CD4-positive, CD25-positive, alpha-beta regulatory T cell (primary cell): Measurements from ENCODE around the gene CCDC182. TPM values are rescaled to one million over a fixed set of nuclear protein-coding genes. Genes with fewer than 3 reads are reported as not detected.

Experiments
- ATAC-seq, 2 donors: fragments of 150-1000 bp; cut with Tn5 transposase; one replicate each; pipeline ENCODE4 v1.10.0; 2021; ENCODE audit warnings: low read depth in 2 of 2, moderate number of reproducible peaks in 2 of 2, moderate library complexity in 1 of 2
- DNase-seq, 3 donors: peaks; one replicate each; pipeline versions ENCODE4 v3.0.0 to v3.0.0-alpha.2; 2012 to 2022; ENCODE audit warnings: mixed read lengths in 1 of 3
- H3K27ac ChIP-seq: one replicate; pipeline ENCODE4 v1.7.0; 2013; ENCODE audit warnings: mild to moderate bottlenecking, low read length; ENCODE audit not compliant: insufficient read depth, poor library complexity, severe bottlenecking
- H3K27me3 ChIP-seq: one replicate; pipeline ENCODE4 v1.7.0; 2013; ENCODE audit warnings: low read length; ENCODE audit not compliant: control insufficient read depth, insufficient read depth
- H3K36me3 ChIP-seq: one replicate; pipeline ENCODE4 v1.7.0; 2013; ENCODE audit warnings: mild to moderate bottlenecking, low read length, moderate library complexity; ENCODE audit not compliant: control insufficient read depth, insufficient read depth
- H3K4me1 ChIP-seq: 2 replicates; pipeline ENCODE4 v1.7.0; 2013; ENCODE audit warnings: mild to moderate bottlenecking, low read length; ENCODE audit not compliant: insufficient read depth, control insufficient read depth, poor library complexity, severe bottlenecking
- H3K4me3 ChIP-seq: one replicate; pipeline ENCODE4 v1.7.0; 2013; ENCODE audit warnings: low read depth, mild to moderate bottlenecking, low read length, moderate library complexity
- H3K9me3 ChIP-seq, 2 experiments: 1 replicate in 1 of 2; 2 replicates in 1 of 2; pipeline ENCODE4 v1.7.0; 2013; ENCODE audit warnings: low read length in 2 of 2, mild to moderate bottlenecking in 1 of 2, moderate library complexity in 1 of 2; ENCODE audit not compliant: control insufficient read depth in 2 of 2
- H3K27ac Mint-ChIP-seq, 3 donors: one replicate each; pipeline ENCODE4 v1.8.0; 2020 to 2022; ENCODE audit warnings: mild to moderate bottlenecking in 3 of 3, mixed read lengths in 3 of 3, moderate library complexity in 2 of 3
- H3K27me3 Mint-ChIP-seq: one replicate; pipeline ENCODE4 v1.8.0; 2022; ENCODE audit warnings: mild to moderate bottlenecking, mixed read lengths
- H3K36me3 Mint-ChIP-seq: one replicate; pipeline ENCODE4 v1.8.0; 2020; ENCODE audit warnings: mixed read lengths
- H3K4me1 Mint-ChIP-seq, 4 donors: one replicate each; pipeline ENCODE4 v1.8.0; 2020 to 2022; ENCODE audit warnings: mixed read lengths in 4 of 4, mild to moderate bottlenecking in 1 of 4
- H3K4me3 Mint-ChIP-seq, 4 donors: one replicate each; pipeline ENCODE4 v1.8.0; 2020 to 2022; ENCODE audit warnings: mild to moderate bottlenecking in 4 of 4, mixed read lengths in 4 of 4, moderate library complexity in 3 of 4
- H3K9me3 Mint-ChIP-seq, 7 donors: one replicate each; pipeline ENCODE4 v1.8.0; 2020 to 2022; ENCODE audit warnings: mixed read lengths in 7 of 7, mild to moderate bottlenecking in 3 of 7, moderate library complexity in 2 of 7
- polyA plus RNA-seq, 4 donors: library from polyadenylated mRNA; unstranded; fragments of 300-500 nt; fragmentation: Illumina TruSeq; gene quantifications; one replicate each; pipeline ENCODE4 v1.2.3, GENCODE V29; 2021
- total RNA-seq: library from RNA; stranded (reverse); gene quantifications from one replicate; pipeline ENCODE4 v1.2.3, GENCODE V29; 2022

CCDC182 gene
- total and polyA plus RNA-seq, 5 donors from 2014 or later, result not detected

- H3K4me3 ChIP-seq, result no peak overlapping the region
- H3K9me3 ChIP-seq, result no peaks in the 10 kb centered on the region
- Mint-ChIP-seq H3K27me3 (no peaks in the 10 kb centered on the region), H3K36me3 (peaks cover 4% of the 10 kb centered on the region), H3K4me1 (peaks cover 0 to 5% (median 1%) of the 10 kb centered on the region in 4 donors), H3K4me3 (no peak overlapping the region), H3K9me3 (peaks cover 0 to 2% (median 0%) of the 10 kb centered on the region in 7 donors), H3K27ac (no peak overlapping the region)
- no peaks in the 10 kb centered on the region for H3K36me3 ChIP-seq
- peaks cover 9% of the 10 kb centered on the region for H3K4me1 ChIP-seq
- ATAC-seq, result no peak
- no peak overlapping the region for H3K27ac ChIP-seq
- DNase-seq, result no peak
- H3K27me3 ChIP-seq, result no peaks in the 10 kb centered on the region
Observed at GRCh38 chr17:57701124-57701523, 44.0 kb downstream of the CCDC182 start.

GRCh38 chr17:57699751-57700219, 45.3 kb downstream of the CCDC182 start:
- Histone ChIP-seq H3K27me3 (no peaks in the 10 kb centered on the region), H3K27ac (no peak overlapping the region), H3K9me3 (no peaks in the 10 kb centered on the region), H3K4me1 (peaks cover 9% of the 10 kb centered on the region), H3K4me3 (no peak overlapping the region), H3K36me3 (no peaks in the 10 kb centered on the region)
- ATAC-seq (no peak), DNase-seq (no peak)
- Mint-ChIP-seq H3K4me1 (peaks cover 0 to 5% (median 1%) of the 10 kb centered on the region in 4 donors), H3K4me3 (no peak overlapping the region), H3K9me3 (peaks cover 0 to 2% (median 0%) of the 10 kb centered on the region in 7 donors), H3K27ac (no peak overlapping the region), H3K36me3 (peaks cover 7% of the 10 kb centered on the region), H3K27me3 (no peaks in the 10 kb centered on the region)

DNA sequence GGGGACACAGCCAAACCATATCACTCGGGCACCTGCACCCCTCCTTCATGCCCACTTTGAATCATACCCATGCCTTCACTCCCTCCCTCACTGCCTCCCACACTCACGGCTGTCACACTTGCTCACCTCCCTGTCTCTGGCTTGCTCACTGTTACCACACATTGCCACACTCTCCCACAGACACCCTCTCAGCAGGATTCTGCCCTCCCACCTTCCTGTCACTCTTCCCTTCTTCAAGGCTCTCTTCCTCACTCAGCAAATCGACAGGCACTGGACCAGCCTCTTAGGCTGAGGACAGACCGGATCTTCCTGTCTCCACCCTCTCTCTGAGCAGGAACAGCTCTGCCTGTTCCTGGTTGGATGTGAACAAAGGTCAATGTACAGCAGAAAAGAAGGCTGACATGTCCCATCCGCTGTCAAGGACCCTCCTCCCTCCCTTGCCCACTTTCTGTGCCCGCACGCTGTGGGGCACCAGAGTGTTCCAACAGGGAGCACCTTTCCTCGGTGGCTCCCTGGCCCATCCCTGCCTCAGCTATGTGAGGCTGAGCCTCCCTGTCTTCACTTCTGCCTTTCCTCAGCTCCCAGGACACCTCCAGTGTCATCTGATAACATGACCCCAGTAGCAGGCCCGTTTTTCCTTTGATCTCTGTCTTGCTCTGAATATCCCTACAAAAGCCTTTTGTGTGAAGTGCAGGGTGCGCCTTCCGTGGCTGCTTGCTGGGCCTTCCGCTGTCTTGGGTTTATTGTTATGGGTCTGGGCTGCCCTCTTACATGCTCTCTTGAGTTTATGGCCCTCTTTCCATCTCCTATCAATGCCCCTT, 47.0 kb downstream of the CCDC182 start:
- Mint-ChIP-seq H3K27ac (no peak overlapping the region), H3K36me3 (peaks cover 3% of the 10 kb centered on the region)
- ATAC-seq, result peak in 1 of 2 donors; percentile 20

GRCh38 chr17:57697197-57697596, 47.9 kb downstream of the CCDC182 start:
- Mint-ChIP-seq H3K27me3 (no peaks in the 10 kb centered on the region), H3K4me1 (peaks cover 5 to 16% (median 10%) of the 10 kb centered on the region in 4 donors), H3K36me3 (peaks cover 3% of the 10 kb centered on the region), H3K4me3 (no peak overlapping the region), H3K9me3 (peaks cover 0 to 7% (median under 1%) of the 10 kb centered on the region in 7 donors), H3K27ac (no peak overlapping the region)
- Histone ChIP-seq H3K4me3 (no peak overlapping the region), H3K36me3 (no peaks in the 10 kb centered on the region), H3K27me3 (no peaks in the 10 kb centered on the region), H3K27ac (no peak overlapping the region), H3K9me3 (no peaks in the 10 kb centered on the region), H3K4me1 (peaks cover 9% of the 10 kb centered on the region)
- ATAC-seq, result no peak
- no peak for DNase-seq

More for the DNA sequence above, 47.0 kb downstream of the CCDC182 start:
- no peaks in the 10 kb centered on the region for H3K36me3 ChIP-seq
- H3K27me3 ChIP-seq, result no peaks in the 10 kb centered on the region
- peaks cover 0 to 11% (median 4%) of the 10 kb centered on the region in 4 donors for H3K4me1 Mint-ChIP-seq
- H3K4me3 ChIP-seq, result no peak overlapping the region
- peaks cover 9% of the 10 kb centered on the region for H3K4me1 ChIP-seq
- no peak overlapping the region for H3K27ac ChIP-seq
- no peak for DNase-seq
- no peak overlapping the region for H3K4me3 Mint-ChIP-seq
- peaks cover 0 to 6% (median 2%) of the 10 kb centered on the region in 7 donors for H3K9me3 Mint-ChIP-seq
- no peaks in the 10 kb centered on the region for H3K9me3 ChIP-seq
- no peaks in the 10 kb centered on the region for H3K27me3 Mint-ChIP-seq

DNA sequence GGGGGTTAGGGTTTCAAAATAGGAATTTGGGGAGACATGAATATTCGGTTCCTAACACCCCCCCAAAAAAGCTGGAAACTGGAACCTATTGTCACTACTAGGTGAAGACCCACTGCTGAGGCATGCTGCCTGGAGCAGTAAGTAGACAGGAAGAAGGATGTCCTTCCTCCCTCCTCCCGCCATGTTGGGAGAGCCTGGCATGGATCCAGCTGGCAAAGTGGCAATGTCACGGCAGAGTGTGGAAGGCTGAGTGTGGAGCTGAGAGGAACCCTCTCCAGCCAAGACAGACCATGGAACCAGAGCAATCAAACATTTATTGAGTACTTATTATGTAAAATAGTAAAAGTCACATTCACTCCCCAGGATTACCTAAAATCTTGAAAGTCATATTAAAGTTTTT, 49.0 kb downstream of the CCDC182 start:
- Mint-ChIP-seq H3K9me3 (peaks cover 0 to 8% (median 3%) of the 10 kb centered on the region in 7 donors), H3K4me1 (peaks cover 5 to 17% (median 10%) of the 10 kb centered on the region in 4 donors), H3K27ac (no peak overlapping the region), H3K4me3 (no peak overlapping the region), H3K27me3 (no peaks in the 10 kb centered on the region), H3K36me3 (peaks cover 3% of the 10 kb centered on the region)
- no peaks in the 10 kb centered on the region for H3K36me3 ChIP-seq
- no peaks in the 10 kb centered on the region for H3K9me3 ChIP-seq
- H3K4me3 ChIP-seq, result no peak overlapping the region
- H3K4me1 ChIP-seq, result peaks cover 9% of the 10 kb centered on the region
- H3K27ac ChIP-seq, result no peak overlapping the region
- DNase-seq (no peak), ATAC-seq (no peak)
- no peaks in the 10 kb centered on the region for H3K27me3 ChIP-seq

Other genes starting within 250 kb of the CCDC182 start
- gene MRPS23, start 104.7 kb upstream of the CCDC182 start, total RNA-seq, result 14.0 TPM
- 10 to 100 TPM; 34.0 to 44.0 (median 40.5) TPM for gene MRPS23, start 104.7 kb upstream of the CCDC182 start, polyA plus RNA-seq
- gene CUEDC1, start 210.1 kb upstream of the CCDC182 start, total RNA-seq, result not detected
- gene CUEDC1, start 210.1 kb upstream of the CCDC182 start, polyA plus RNA-seq, result not detected
- 50.9 TPM for gene VEZF1, start 243.0 kb upstream of the CCDC182 start, total RNA-seq
- 10 to 100 TPM; 44.6 to 51.3 (median 48.1) TPM for gene VEZF1, start 243.0 kb upstream of the CCDC182 start, polyA plus RNA-seq